Chondrocyte (in vitro differentiated cells): ENCODE data around the gene CHPF. TPM values are rescaled to one million over a fixed set of nuclear protein-coding genes. Genes with fewer than 3 reads are reported as not detected.

Experiments used
- DNase-seq: peaks from one replicate; pipeline ENCODE4 v3.0.0; 2021; ENCODE audit warnings: mixed read lengths, low spot score
- H3K27ac Mint-ChIP-seq: one replicate; pipeline ENCODE4 v1.8.0; 2021; ENCODE audit warnings: mild to moderate bottlenecking, moderate library complexity, mixed read lengths; ENCODE audit not compliant: unreplicated experiment
- H3K27me3 Mint-ChIP-seq: 2 replicates; pipeline ENCODE4 v1.8.0; 2021; ENCODE audit warnings: low read depth, mixed read lengths
- H3K36me3 Mint-ChIP-seq: 2 replicates; pipeline ENCODE4 v1.8.0; 2021; ENCODE audit warnings: low read depth, mixed read lengths
- H3K4me1 Mint-ChIP-seq: 2 replicates; pipeline ENCODE4 v1.8.0; 2021; ENCODE audit warnings: low read depth, mild to moderate bottlenecking, mixed read lengths
- H3K4me3 Mint-ChIP-seq: one replicate; pipeline ENCODE4 v1.8.0; 2021; ENCODE audit warnings: mild to moderate bottlenecking, moderate library complexity, mixed read lengths; ENCODE audit not compliant: unreplicated experiment
- H3K9me3 Mint-ChIP-seq: 2 replicates; pipeline ENCODE4 v1.8.0; 2021; ENCODE audit warnings: low read depth, mixed read lengths
- CTCF ChIP-seq: fragments of 200-600 bp; sonication (generic); IDR thresholded peaks from 2 replicates; pipeline ENCODE4 v1.5.0; 2021; ENCODE audit warnings: antibody characterized with exemption, mild to moderate bottlenecking, moderate library complexity
- total RNA-seq: library from RNA; stranded (reverse); gene quantifications from 3 replicates; pipeline ENCODE4 v1.2.1, GENCODE V29; 2021

The CHPF gene
- total RNA-seq, 1 donor from 2014 or later: 276 TPM

GRCh38 chr2:219496247-219496824, 47.3 kb downstream of the CHPF start:
- no peak for DNase-seq
- H3K27me3 Mint-ChIP-seq: no peaks in the 10 kb centered on the region
- peaks cover 8% of the 10 kb centered on the region for H3K36me3 Mint-ChIP-seq
- H3K4me3 Mint-ChIP-seq: no peak overlapping the region
- TF ChIP-seq CTCF: no peak
- peak overlapping the region; percentile 36 for H3K27ac Mint-ChIP-seq
- peaks cover 54% of the 10 kb centered on the region for H3K4me1 Mint-ChIP-seq
- no peaks in the 10 kb centered on the region for H3K9me3 Mint-ChIP-seq

- peaks cover 48% of the 10 kb centered on the region for H3K4me1 Mint-ChIP-seq
- peak; percentile 53 for TF ChIP-seq CTCF
- no peak overlapping the region for H3K4me3 Mint-ChIP-seq
- peaks cover 8% of the 10 kb centered on the region for H3K36me3 Mint-ChIP-seq
- no peaks in the 10 kb centered on the region for H3K27me3 Mint-ChIP-seq
- no peak overlapping the region for H3K27ac Mint-ChIP-seq
- no peaks in the 10 kb centered on the region for H3K9me3 Mint-ChIP-seq
- no peak for DNase-seq
Observed at GRCh38 chr2:219495531-219496122, 48.0 kb downstream of the CHPF start.

GRCh38 chr2:219494952-219495530, 48.6 kb downstream of the CHPF start:
- no peak for DNase-seq
- peaks cover 10% of the 10 kb centered on the region for H3K36me3 Mint-ChIP-seq
- TF ChIP-seq CTCF: peak; percentile 84
- H3K27ac Mint-ChIP-seq: no peak overlapping the region
- H3K27me3 Mint-ChIP-seq: no peaks in the 10 kb centered on the region
- H3K4me1 Mint-ChIP-seq: peaks cover 42% of the 10 kb centered on the region
- H3K9me3 Mint-ChIP-seq: no peaks in the 10 kb centered on the region
- no peak overlapping the region for H3K4me3 Mint-ChIP-seq

- DNase-seq: no peak
- Mint-ChIP-seq H3K4me3 (no peak overlapping the region), H3K36me3 (peaks cover 10% of the 10 kb centered on the region), H3K4me1 (peaks cover 26% of the 10 kb centered on the region), H3K27ac (no peak overlapping the region), H3K27me3 (no peaks in the 10 kb centered on the region), H3K9me3 (no peaks in the 10 kb centered on the region)
- TF ChIP-seq CTCF: no peak
Observed at GRCh38 chr2:219493086-219493485, 50.5 kb downstream of the CHPF start.

GRCh38 chr2:219492575-219492974, 51.0 kb downstream of the CHPF start:
- Mint-ChIP-seq H3K27me3 (no peaks in the 10 kb centered on the region), H3K9me3 (no peaks in the 10 kb centered on the region), H3K4me3 (no peak overlapping the region), H3K4me1 (peaks cover 21% of the 10 kb centered on the region), H3K27ac (peak overlapping the region; percentile 45), H3K36me3 (peaks cover 10% of the 10 kb centered on the region)
- no peak for TF ChIP-seq CTCF
- no peak for DNase-seq
